Astrocyte (in vitro differentiated cells and primary cell): ENCODE measurements around the gene CDC14B. TPM values are rescaled to one million over a fixed set of nuclear protein-coding genes. Genes with fewer than 3 reads are reported as not detected.
"Not testable (repeated sequence)": the region's sequence is repeated elsewhere in the genome, so short reads cannot be mapped to it uniquely, and the experiment has no call there.

Experiments
- DNase-seq: peaks from one replicate; pipeline ENCODE4 v3.0.0-alpha.2; 2010; ENCODE audit warnings: low read depth
- FAIRE-seq: peaks from 2 replicates; lab custom pipeline; 2011; peaks lifted over from hg19 to GRCh38; lab: Jason Lieb, UNC
- H2AFZ ChIP-seq: 2 replicates; pipeline ENCODE4 v1.6.0; 2012; ENCODE audit warnings: low read depth, low read length, inconsistent platforms
- H3K27ac ChIP-seq: 2 replicates; pipeline ENCODE4 v1.5.1; 2011; ENCODE audit warnings: low read depth, low read length, inconsistent platforms
- H3K27me3 ChIP-seq: 2 replicates; pipeline ENCODE4 v1.6.0; 2011; ENCODE audit warnings: low read length, inconsistent platforms; ENCODE audit not compliant: insufficient read depth
- H3K36me3 ChIP-seq: 2 replicates; pipeline ENCODE4 v1.5.1; 2011; ENCODE audit warnings: low read length, inconsistent platforms; ENCODE audit not compliant: insufficient read depth
- H3K4me1 ChIP-seq: 2 replicates; pipeline ENCODE4 v1.5.1; 2011; ENCODE audit warnings: low read length, inconsistent platforms; ENCODE audit not compliant: insufficient read depth
- H3K4me2 ChIP-seq: 2 replicates; pipeline ENCODE4 v1.6.0; 2012; ENCODE audit warnings: low read length, inconsistent platforms
- H3K4me3 ChIP-seq: 2 replicates; pipeline ENCODE4 v1.5.1; 2011; ENCODE audit warnings: low read depth, mild to moderate bottlenecking, low read length, inconsistent platforms; ENCODE audit not compliant: insufficient read depth
- H3K79me2 ChIP-seq: 2 replicates; pipeline ENCODE4 v1.6.0; 2012; ENCODE audit warnings: mild to moderate bottlenecking, low read length, inconsistent platforms; ENCODE audit not compliant: insufficient read depth
- H3K9ac ChIP-seq: 2 replicates; pipeline ENCODE4 v1.6.0; 2012; ENCODE audit warnings: mild to moderate bottlenecking, low read length, inconsistent platforms
- H3K9me3 ChIP-seq: 2 replicates; pipeline ENCODE4 v1.5.1; 2012; ENCODE audit warnings: low read depth, mild to moderate bottlenecking, low read length, inconsistent platforms; ENCODE audit not compliant: insufficient read depth
- H4K20me1 ChIP-seq: 2 replicates; pipeline ENCODE4 v1.6.0; 2012; ENCODE audit warnings: low read length, inconsistent platforms; ENCODE audit not compliant: insufficient read depth
- H3K27ac Mint-ChIP-seq: one replicate; pipeline ENCODE4 v1.8.0; 2021; ENCODE audit warnings: mild to moderate bottlenecking, mixed read lengths; ENCODE audit not compliant: unreplicated experiment
- H3K27me3 Mint-ChIP-seq: one replicate; pipeline ENCODE4 v1.8.0; 2021; ENCODE audit warnings: low read depth, mixed read lengths; ENCODE audit not compliant: unreplicated experiment
- H3K36me3 Mint-ChIP-seq: one replicate; pipeline ENCODE4 v1.8.0; 2021; ENCODE audit warnings: low read depth, mixed read lengths; ENCODE audit not compliant: unreplicated experiment
- H3K4me1 Mint-ChIP-seq: one replicate; pipeline ENCODE4 v1.8.0; 2021; ENCODE audit warnings: low read depth, mixed read lengths; ENCODE audit not compliant: unreplicated experiment
- H3K4me3 Mint-ChIP-seq: one replicate; pipeline ENCODE4 v1.8.0; 2021; ENCODE audit warnings: mild to moderate bottlenecking, moderate library complexity, mixed read lengths; ENCODE audit not compliant: unreplicated experiment
- H3K9me3 Mint-ChIP-seq: one replicate; pipeline ENCODE4 v1.8.0; 2021; ENCODE audit warnings: mild to moderate bottlenecking, mixed read lengths; ENCODE audit not compliant: unreplicated experiment
- EZH2 ChIP-seq: IDR thresholded peaks from 2 replicates; pipeline ENCODE4 v1.6.1; 2012; ENCODE audit warnings: mild to moderate bottlenecking, low read length, inconsistent platforms; ENCODE audit not compliant: insufficient read depth
- total RNA-seq: library from RNA; stranded (reverse); gene quantifications from 2 replicates; pipeline ENCODE4 v1.2.1, GENCODE V29; 2021
- TF ChIP-seq, protein P1 (sequence below): IDR thresholded peaks from 2 replicates; pipeline ENCODE4 v1.5.1; 2011; ENCODE audit warnings: low read depth, mild to moderate bottlenecking, inconsistent platforms, low read length, moderate library complexity; ENCODE audit not compliant: insufficient read depth

CDC14B gene
- total RNA-seq, 1 donor from 2014 or later = 22.5 TPM

DNA sequence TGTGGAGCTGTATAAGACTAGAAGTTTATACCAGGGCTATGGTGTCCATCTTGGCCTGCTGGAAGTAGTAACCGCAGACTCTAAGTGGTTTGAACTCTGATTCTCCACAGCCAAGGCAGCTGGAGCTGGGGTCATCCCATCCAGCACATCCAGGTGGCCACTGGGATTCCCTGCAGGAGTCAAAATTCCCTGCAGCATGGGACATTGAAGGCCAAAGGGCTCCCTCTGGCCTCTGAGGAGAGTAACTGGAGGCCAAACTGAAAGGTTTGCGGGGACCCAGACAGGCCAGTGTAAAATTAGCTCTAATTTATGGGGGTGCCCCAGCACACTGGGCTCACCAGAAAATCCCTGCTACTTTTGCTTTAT lies 47.7 kb upstream of the CDC14B start:
- no peaks in the 10 kb centered on the region for H4K20me1 ChIP-seq
- H2AFZ ChIP-seq = no peak overlapping the region
- H3K27ac ChIP-seq = no peak overlapping the region
- TF ChIP-seq, protein P1, sequence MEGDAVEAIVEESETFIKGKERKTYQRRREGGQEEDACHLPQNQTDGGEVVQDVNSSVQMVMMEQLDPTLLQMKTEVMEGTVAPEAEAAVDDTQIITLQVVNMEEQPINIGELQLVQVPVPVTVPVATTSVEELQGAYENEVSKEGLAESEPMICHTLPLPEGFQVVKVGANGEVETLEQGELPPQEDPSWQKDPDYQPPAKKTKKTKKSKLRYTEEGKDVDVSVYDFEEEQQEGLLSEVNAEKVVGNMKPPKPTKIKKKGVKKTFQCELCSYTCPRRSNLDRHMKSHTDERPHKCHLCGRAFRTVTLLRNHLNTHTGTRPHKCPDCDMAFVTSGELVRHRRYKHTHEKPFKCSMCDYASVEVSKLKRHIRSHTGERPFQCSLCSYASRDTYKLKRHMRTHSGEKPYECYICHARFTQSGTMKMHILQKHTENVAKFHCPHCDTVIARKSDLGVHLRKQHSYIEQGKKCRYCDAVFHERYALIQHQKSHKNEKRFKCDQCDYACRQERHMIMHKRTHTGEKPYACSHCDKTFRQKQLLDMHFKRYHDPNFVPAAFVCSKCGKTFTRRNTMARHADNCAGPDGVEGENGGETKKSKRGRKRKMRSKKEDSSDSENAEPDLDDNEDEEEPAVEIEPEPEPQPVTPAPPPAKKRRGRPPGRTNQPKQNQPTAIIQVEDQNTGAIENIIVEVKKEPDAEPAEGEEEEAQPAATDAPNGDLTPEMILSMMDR = no peak
- no peak for TF ChIP-seq EZH2
- Mint-ChIP-seq H3K9me3 (peaks cover 6% of the 10 kb centered on the region), H3K27me3 (no peaks in the 10 kb centered on the region), H3K27ac (no peak overlapping the region), H3K4me3 (no peak overlapping the region), H3K36me3 (no peaks in the 10 kb centered on the region), H3K4me1 (peaks cover 1% of the 10 kb centered on the region)
- H3K4me1 ChIP-seq = no peaks in the 10 kb centered on the region
- no peak overlapping the region for H3K4me2 ChIP-seq
- H3K9me3 ChIP-seq = no peaks in the 10 kb centered on the region
- no peaks in the 10 kb centered on the region for H3K27me3 ChIP-seq
- no peak overlapping the region for H3K4me3 ChIP-seq
- no peak overlapping the region for H3K9ac ChIP-seq
- DNase-seq (no peak), FAIRE-seq (no peak)
- H3K79me2 ChIP-seq = no peaks in the 10 kb centered on the region
- no peaks in the 10 kb centered on the region for H3K36me3 ChIP-seq

DNA sequence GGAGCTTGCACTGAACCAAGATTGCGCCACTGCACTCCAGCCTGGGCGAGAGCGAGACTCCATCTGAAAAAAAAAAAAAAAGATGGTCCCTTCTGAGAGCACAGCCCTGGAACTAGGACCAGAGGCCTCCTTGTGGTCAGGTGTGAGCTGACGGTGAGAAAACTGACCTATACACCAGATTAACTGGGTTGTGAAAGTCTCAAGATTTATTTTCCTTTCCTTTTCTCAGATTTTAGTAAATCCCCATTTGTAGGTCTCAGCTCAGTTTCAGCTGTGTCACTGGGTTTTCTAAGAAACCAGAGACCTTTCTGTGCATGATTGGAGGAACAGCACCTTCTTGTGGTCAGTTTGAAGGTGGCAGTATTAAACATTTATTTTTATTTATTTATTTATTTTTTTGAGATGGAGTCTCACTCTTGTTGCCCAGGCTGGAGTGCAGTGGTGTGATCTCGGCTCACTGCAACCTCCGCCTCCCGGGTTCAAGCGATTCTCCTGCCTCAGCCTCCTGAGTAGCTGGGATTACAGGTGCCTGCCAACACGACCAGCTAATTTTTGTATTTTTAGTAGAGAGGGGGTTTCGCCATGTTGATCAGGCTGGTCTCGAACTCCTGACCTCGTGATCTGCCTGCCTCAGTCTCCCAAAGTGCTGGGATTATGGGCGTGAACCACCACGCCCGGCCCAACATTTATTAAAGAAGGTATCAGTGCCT lies 47.2 kb upstream of the CDC14B start:
- H3K9ac ChIP-seq, H3K4me3 Mint-ChIP-seq, H3K4me1 ChIP-seq, FAIRE-seq, H3K4me1 Mint-ChIP-seq, H2AFZ ChIP-seq, H3K27me3 ChIP-seq, H3K4me3 ChIP-seq, H3K36me3 Mint-ChIP-seq, H3K79me2 ChIP-seq, H3K27ac ChIP-seq, H3K27me3 Mint-ChIP-seq, H4K20me1 ChIP-seq, H3K9me3 Mint-ChIP-seq, H3K9me3 ChIP-seq, H3K4me2 ChIP-seq, H3K27ac Mint-ChIP-seq, H3K36me3 ChIP-seq: not testable (repeated sequence)
- TF ChIP-seq, protein P1 = peak; percentile 77
- peak; percentile 58 for DNase-seq

DNA sequence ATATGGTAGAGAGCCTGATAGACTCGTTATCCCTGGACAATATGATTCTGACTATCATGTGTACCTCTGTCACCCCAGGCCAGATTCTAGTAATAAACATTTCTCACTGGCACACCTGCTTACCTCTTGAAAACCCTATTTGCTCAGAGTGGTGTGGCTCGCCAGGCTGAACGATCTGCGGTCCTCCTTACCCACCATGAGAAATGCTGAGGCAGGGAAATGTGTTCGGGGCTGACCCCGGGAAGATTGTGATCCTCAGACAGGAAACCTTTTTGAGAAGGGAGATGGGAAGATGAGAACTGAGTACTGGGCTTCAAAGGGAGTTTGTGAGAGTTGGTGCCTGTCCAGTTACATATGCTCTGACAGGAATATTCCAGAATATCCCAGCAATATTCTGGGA lies 46.1 kb upstream of the CDC14B start:
- Histone ChIP-seq H3K27me3 (no peaks in the 10 kb centered on the region), H3K4me3 (no peak overlapping the region), H3K9ac (no peak overlapping the region), H3K27ac (no peak overlapping the region), H3K36me3 (no peaks in the 10 kb centered on the region), H3K4me2 (no peak overlapping the region), H2AFZ (no peak overlapping the region), H3K4me1 (no peaks in the 10 kb centered on the region), H3K79me2 (no peaks in the 10 kb centered on the region), H4K20me1 (no peaks in the 10 kb centered on the region), H3K9me3 (no peaks in the 10 kb centered on the region)
- Mint-ChIP-seq H3K27me3 (no peaks in the 10 kb centered on the region), H3K36me3 (no peaks in the 10 kb centered on the region), H3K27ac (peak overlapping the region; percentile 66), H3K9me3 (peaks cover 6% of the 10 kb centered on the region), H3K4me3 (no peak overlapping the region), H3K4me1 (peaks cover 1% of the 10 kb centered on the region)
- TF ChIP-seq EZH2 = no peak
- TF ChIP-seq, protein P1 = no peak
- FAIRE-seq (no peak), DNase-seq (no peak)
